ENCODE data around the gene PHF5A. TPM values are rescaled to one million over a fixed set of nuclear protein-coding genes. Genes with fewer than 3 reads are reported as not detected.

Gene PHF5A
- total RNA-seq, 1 experiment from 2014 or later, result 62.9 TPM

GRCh38 chr22:41431656-41432055, 36.8 kb downstream of the PHF5A start:
- H3K27me3 ChIP-seq (ENCODE audit: insufficient read depth, low read depth), result no peaks in the 10 kb centered on the region
- no peak overlapping the region for H3K4me3 ChIP-seq
- no peaks in the 10 kb centered on the region for H3K9me2 ChIP-seq (ENCODE audit: insufficient read depth)
- no peak overlapping the region for H2AFZ ChIP-seq
- no peak for DNase-seq
- no peaks in the 10 kb centered on the region for H3K9me3 ChIP-seq (ENCODE audit: insufficient read depth, low read depth)
- POLR2A ChIA-PET (ENCODE audit: unreplicated experiment), result no interaction called here
- no peak overlapping the region for H3K27ac ChIP-seq
- peaks cover 21% of the 10 kb centered on the region; the same call in 1 of the 2 replicates for H3K36me3 ChIP-seq (ENCODE audit: low read depth)
- peaks cover 51% of the 10 kb centered on the region for H3F3A ChIP-seq (ENCODE audit: insufficient read depth, low read depth)
- no peak overlapping the region for H3K4me2 ChIP-seq
- peaks cover 21% of the 10 kb centered on the region for H3K79me2 ChIP-seq (ENCODE audit: low read depth)
- TF ChIP-seq EZH2 (IDR thresholded peaks at IDR 0.05; ENCODE audit: low read depth) (no peak), CTCF (conservative IDR thresholded peaks at IDR 0.05) (no peak)
- intact Hi-C loops (cut with micrococcal nuclease; ENCODE audit: unreplicated experiment), result no loop called here
- H3K4me1 ChIP-seq (replicated peaks; ENCODE audit: insufficient read depth), result no peaks in the 10 kb centered on the region
- CTCF ChIA-PET, result no interaction called here
- no TSS peak for BruUV-seq (replicated peaks)
- peaks cover 39% of the 10 kb centered on the region for H4K20me1 ChIP-seq (ENCODE audit: insufficient read depth)

DNA sequence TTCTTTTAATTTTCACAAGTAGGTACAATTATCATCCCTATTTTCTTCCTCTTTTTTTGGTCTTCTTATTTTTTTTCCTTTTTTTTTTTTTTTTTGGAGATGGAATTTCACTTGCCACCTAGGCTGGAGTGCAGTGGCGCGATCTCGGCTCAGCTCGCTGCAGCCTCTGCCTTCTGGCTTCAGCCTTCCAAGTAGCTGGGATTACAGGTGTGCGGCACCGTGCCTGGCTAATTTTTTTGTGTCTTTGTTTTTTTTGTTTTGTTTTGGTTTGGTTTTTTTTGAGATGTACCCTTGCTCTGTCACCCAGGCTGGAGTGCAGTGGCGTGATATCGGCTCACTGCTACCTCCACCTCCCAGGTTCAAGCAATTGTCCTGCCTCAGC, 38.5 kb downstream of the PHF5A start:
- Histone ChIP-seq H3K27me3 (ENCODE audit: insufficient read depth, low read depth) (no peaks in the 10 kb centered on the region), H3F3A (ENCODE audit: insufficient read depth, low read depth) (peaks cover 41% of the 10 kb centered on the region), H3K9me2 (ENCODE audit: insufficient read depth) (no peaks in the 10 kb centered on the region), H3K9me3 (ENCODE audit: insufficient read depth, low read depth) (no peaks in the 10 kb centered on the region), H3K4me1 (replicated peaks; ENCODE audit: insufficient read depth) (no peaks in the 10 kb centered on the region), H3K27ac (no peak overlapping the region), H3K36me3 (ENCODE audit: low read depth) (0 out of 2 replicates have a peak, but pooled peaks cover 5% of the 10 kb centered on the region), H3K4me3 (no peak overlapping the region), H4K20me1 (ENCODE audit: insufficient read depth) (peaks cover 22% of the 10 kb centered on the region), H3K79me2 (ENCODE audit: low read depth) (peaks cover 5% of the 10 kb centered on the region), H3K4me2 (no peak overlapping the region), H2AFZ (no peak overlapping the region)
- ChIA-PET CTCF (no interaction called here), POLR2A (ENCODE audit: unreplicated experiment) (no interaction called here)
- no peak for DNase-seq
- BruUV-seq (replicated peaks), result no TSS peak
- intact Hi-C loops (cut with micrococcal nuclease; ENCODE audit: unreplicated experiment), result no loop called here
- TF ChIP-seq CTCF (conservative IDR thresholded peaks at IDR 0.05) (no peak), EZH2 (IDR thresholded peaks at IDR 0.05; ENCODE audit: low read depth) (no peak)

DNA sequence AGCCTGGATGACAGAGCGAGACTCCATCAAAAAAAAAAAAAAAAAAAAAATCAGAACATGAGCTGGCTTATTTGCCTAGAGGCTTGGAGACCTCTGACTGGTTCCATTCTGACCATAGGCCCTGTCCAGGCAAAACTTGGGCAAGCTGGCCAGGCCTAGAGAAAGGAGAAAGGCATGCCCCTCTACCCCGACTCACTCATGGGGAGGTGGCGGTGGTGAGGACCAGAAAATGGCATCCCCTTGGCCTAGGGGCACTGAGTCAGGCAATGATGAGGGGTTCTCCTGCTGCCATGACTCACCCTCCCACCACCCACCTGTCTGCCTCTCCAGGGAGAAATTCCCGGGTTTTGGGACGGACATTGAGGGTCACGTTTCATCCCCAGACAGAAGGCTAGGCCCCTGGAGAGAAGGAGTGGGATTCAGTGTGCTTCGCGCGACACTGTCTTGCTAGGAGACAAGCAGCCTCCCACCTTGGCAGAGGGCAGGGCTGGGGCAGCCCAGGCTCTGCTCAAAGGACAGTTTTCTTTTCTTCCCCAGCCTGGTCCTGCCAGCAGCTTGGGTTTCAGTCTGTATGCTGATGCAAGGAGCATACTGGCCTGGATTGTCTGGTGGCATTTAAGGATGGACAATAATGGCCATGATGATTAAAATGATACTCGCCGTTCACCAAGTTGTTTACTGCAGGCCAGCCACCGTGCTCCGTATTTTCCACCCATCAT, 39.1 kb downstream of the PHF5A start:
- Histone ChIP-seq H2AFZ (no peak overlapping the region), H3K36me3 (ENCODE audit: low read depth) (0 out of 2 replicates have a peak, but pooled peaks cover 5% of the 10 kb centered on the region), H3K4me2 (no peak overlapping the region), H3K4me3 (no peak overlapping the region), H3F3A (ENCODE audit: insufficient read depth, low read depth) (peaks cover 41% of the 10 kb centered on the region), H3K27me3 (ENCODE audit: insufficient read depth, low read depth) (no peaks in the 10 kb centered on the region), H3K4me1 (replicated peaks; ENCODE audit: insufficient read depth) (no peaks in the 10 kb centered on the region), H3K9me2 (ENCODE audit: insufficient read depth) (no peaks in the 10 kb centered on the region), H3K9me3 (ENCODE audit: insufficient read depth, low read depth) (no peaks in the 10 kb centered on the region), H3K27ac (no peak overlapping the region), H3K79me2 (ENCODE audit: low read depth) (no peaks in the 10 kb centered on the region), H4K20me1 (ENCODE audit: insufficient read depth) (peaks cover 17% of the 10 kb centered on the region)
- ChIA-PET CTCF (interaction anchor here (0.6 kb wide), 1 partner anchor 29 kb away, joined by 3 read pairs; no protein-coding TSS in a partner anchor), POLR2A (ENCODE audit: unreplicated experiment) (no interaction called here)
- TF ChIP-seq CTCF (conservative IDR thresholded peaks at IDR 0.05), result no peak
- TF ChIP-seq EZH2 (IDR thresholded peaks at IDR 0.05; ENCODE audit: low read depth), result no peak
- intact Hi-C loops (cut with micrococcal nuclease; ENCODE audit: unreplicated experiment), result no loop called here
- no TSS peak for BruUV-seq (replicated peaks)
- DNase-seq, result no peak

Measured in PC-9 (cell line).